GM18907 (cell line): Measurements from ENCODE around the gene MXI1.
"Not testable (repeated sequence)": the region's sequence is repeated elsewhere in the genome, so short reads cannot be mapped to it uniquely, and the experiment has no call there.

Experiments used
- ATAC-seq: cut with Tn5 transposase; IDR thresholded peaks from one replicate; pipeline ENCODE4 v1.9.1; 2021; ENCODE audit warnings: mild to moderate bottlenecking, moderate library complexity; ENCODE audit not compliant: unreplicated experiment

MXI1 gene

GRCh38 chr10:110233846-110234245 is 26.4 kb downstream of the MXI1 start:
- no peak for ATAC-seq

- no peak for ATAC-seq
Observed at GRCh38 chr10:110237894-110238480, 30.6 kb downstream of the MXI1 start.

- ATAC-seq = no peak
Observed at GRCh38 chr10:110239892-110240291, 32.5 kb downstream of the MXI1 start.

GRCh38 chr10:110241407-110241806 is 34.0 kb downstream of the MXI1 start:
- peak; percentile 68 for ATAC-seq

- ATAC-seq = peak; percentile 25
Observed at GRCh38 chr10:110241841-110242240, 34.4 kb downstream of the MXI1 start.

- ATAC-seq = no peak
Observed at GRCh38 chr10:110242511-110242910, 35.1 kb downstream of the MXI1 start.

GRCh38 chr10:110244550-110244949 is 37.1 kb downstream of the MXI1 start:
- no peak for ATAC-seq

- not testable (repeated sequence) for ATAC-seq
Observed at GRCh38 chr10:110247833-110248232, 40.4 kb downstream of the MXI1 start.

- peak; percentile 68 for ATAC-seq
Observed at GRCh38 chr10:110249489-110249888, 42.1 kb downstream of the MXI1 start.

- ATAC-seq = peak; percentile 91
Observed at GRCh38 chr10:110251392-110251791, 44.0 kb downstream of the MXI1 start.

- no peak for ATAC-seq
Observed at GRCh38 chr10:110252151-110252550, 44.7 kb downstream of the MXI1 start.

- no peak for ATAC-seq
Observed at GRCh38 chr10:110254467-110254866, 47.1 kb downstream of the MXI1 start.

- ATAC-seq = no peak
Observed at GRCh38 chr10:110258542-110258941, 51.1 kb downstream of the MXI1 start.

GRCh38 chr10:110259317-110259716 is 51.9 kb downstream of the MXI1 start:
- ATAC-seq = no peak

- ATAC-seq = no peak
Observed at GRCh38 chr10:110260746-110261477, 53.5 kb downstream of the MXI1 start.

GRCh38 chr10:110263164-110263563 is 55.8 kb downstream of the MXI1 start:
- ATAC-seq = no peak

- no peak for ATAC-seq
Observed at GRCh38 chr10:110265573-110266193, 58.3 kb downstream of the MXI1 start.

- ATAC-seq = no peak
Observed at GRCh38 chr10:110267276-110267675, 59.9 kb downstream of the MXI1 start.

- ATAC-seq = no peak
Observed at GRCh38 chr10:110268442-110268841, 61.0 kb downstream of the MXI1 start.

GRCh38 chr10:110268971-110269370 is 61.6 kb downstream of the MXI1 start:
- no peak for ATAC-seq

- peak; percentile 69 for ATAC-seq
Observed at GRCh38 chr10:110269374-110270318, 62.2 kb downstream of the MXI1 start.
